ENCODE data around the gene MCM6. TPM values are rescaled to one million over a fixed set of nuclear protein-coding genes. Genes with fewer than 3 reads are reported as not detected.
"Not testable (repeated sequence)": the region's sequence is repeated elsewhere in the genome, so short reads cannot be mapped to it uniquely, and the experiment has no call there.

MCM6 gene
- total RNA-seq, 2 donors from 2014 or later, result 3.2 to 4.4 TPM

DNA sequence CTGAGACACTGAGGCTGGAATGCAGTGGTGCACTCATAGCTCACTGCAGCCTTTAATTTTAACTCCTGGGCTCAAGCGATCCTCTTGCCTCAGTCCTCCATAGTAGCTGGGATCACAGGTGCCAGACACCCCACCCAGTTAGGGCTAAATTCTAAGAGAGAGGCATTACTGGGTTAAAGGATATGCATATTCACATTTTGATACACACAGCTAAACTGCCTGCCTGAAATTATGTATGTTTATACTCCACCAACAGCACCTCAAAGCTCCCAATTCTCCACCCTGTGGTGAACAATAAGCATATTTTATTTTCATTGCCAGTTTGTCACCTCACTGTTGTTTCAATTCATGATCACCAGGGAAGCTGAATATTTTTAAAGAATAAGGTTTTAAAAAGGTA, 18.7 kb upstream of the MCM6 start:
- H3K27ac ChIP-seq, result no peak overlapping the region
- H3K4me1 ChIP-seq, result peaks cover 0 to 5% of the 10 kb centered on the region in 2 donors
- no peak for DNase-seq (ENCODE audit: low spot score)
- no peak overlapping the region for H3K4me3 ChIP-seq
- no peaks in the 10 kb centered on the region for H3K36me3 ChIP-seq
- TF ChIP-seq CTCF (IDR thresholded peaks at IDR 0.05), result no peak
- H3K9me3 ChIP-seq, result no peaks in the 10 kb centered on the region
- H3K27me3 ChIP-seq, result no peaks in the 10 kb centered on the region

DNA sequence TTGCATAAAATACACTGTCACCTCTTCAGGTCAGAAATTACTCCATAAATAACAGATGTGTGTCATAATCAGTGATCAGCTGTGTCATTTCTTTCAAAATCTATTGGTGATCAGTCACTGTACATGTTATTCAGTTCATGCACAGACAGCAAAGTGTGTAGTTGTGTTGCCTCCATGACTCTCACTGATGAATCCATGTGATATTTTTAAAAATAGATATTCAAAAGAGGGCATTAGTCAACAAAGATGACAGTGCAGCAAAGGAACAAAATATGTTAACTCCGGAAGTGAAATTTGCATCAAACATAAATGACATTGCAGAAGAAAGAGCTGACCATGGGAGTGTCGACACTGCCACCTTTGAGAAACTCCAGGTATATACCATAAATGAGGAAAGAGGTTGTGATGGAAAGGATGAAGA, 17.1 kb upstream of the MCM6 start:
- no peaks in the 10 kb centered on the region for H3K27me3 ChIP-seq
- peaks cover 0 to 8% of the 10 kb centered on the region in 2 donors for H3K4me1 ChIP-seq
- TF ChIP-seq CTCF (IDR thresholded peaks at IDR 0.05), result no peak
- no peaks in the 10 kb centered on the region for H3K9me3 ChIP-seq
- H3K27ac ChIP-seq, result no peak overlapping the region
- H3K4me3 ChIP-seq, result no peak overlapping the region
- no peak for DNase-seq (ENCODE audit: low spot score)
- no peaks in the 10 kb centered on the region for H3K36me3 ChIP-seq

- Histone ChIP-seq H3K9me3 (no peaks in the 10 kb centered on the region), H3K27me3 (no peaks in the 10 kb centered on the region), H3K27ac (no peak overlapping the region), H3K4me1 (peaks cover 0 to 8% of the 10 kb centered on the region in 2 donors), H3K36me3 (no peaks in the 10 kb centered on the region), H3K4me3 (no peak overlapping the region)
- TF ChIP-seq CTCF (IDR thresholded peaks at IDR 0.05), result no peak
- DNase-seq (ENCODE audit: low spot score), result no peak
Observed at GRCh38 chr2:135890835-135891234, 14.6 kb upstream of the MCM6 start.

GRCh38 chr2:135890149-135890548, 13.9 kb upstream of the MCM6 start:
- Histone ChIP-seq H3K36me3 (no peaks in the 10 kb centered on the region), H3K9me3 (no peaks in the 10 kb centered on the region), H3K4me1 (peaks cover 0 to 8% of the 10 kb centered on the region in 2 donors), H3K4me3 (no peak overlapping the region), H3K27me3 (no peaks in the 10 kb centered on the region), H3K27ac (no peak overlapping the region)
- no peak for TF ChIP-seq CTCF (IDR thresholded peaks at IDR 0.05)
- no peak for DNase-seq (ENCODE audit: low spot score)

DNA sequence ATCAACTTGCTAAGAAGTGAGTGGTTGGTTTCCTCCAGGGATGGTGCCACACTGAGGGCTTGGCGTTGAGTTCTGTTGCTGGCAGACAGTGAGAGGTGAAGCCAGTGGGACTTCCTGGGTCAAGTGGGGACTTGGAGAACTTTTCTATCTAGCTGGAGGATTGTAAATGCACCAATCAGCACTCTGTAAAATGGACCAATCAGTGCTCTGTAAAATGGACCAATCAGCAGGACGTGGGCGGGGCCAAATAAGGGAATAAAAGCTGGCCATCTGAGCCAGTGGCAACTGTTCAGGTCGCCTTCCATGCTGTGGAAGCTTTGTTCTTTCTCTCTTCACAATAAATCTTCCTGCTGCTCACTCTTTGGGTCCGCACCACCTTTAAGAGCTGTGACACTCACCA, 12.3 kb upstream of the MCM6 start:
- not testable (repeated sequence) for DNase-seq (ENCODE audit: low spot score); H3K4me1 ChIP-seq; H3K36me3 ChIP-seq; H3K9me3 ChIP-seq; H3K27ac ChIP-seq; H3K27me3 ChIP-seq; H3K4me3 ChIP-seq

- Histone ChIP-seq H3K4me3 (no peak overlapping the region), H3K36me3 (no peaks in the 10 kb centered on the region), H3K27ac (no peak overlapping the region), H3K9me3 (no peaks in the 10 kb centered on the region), H3K27me3 (no peaks in the 10 kb centered on the region), H3K4me1 (peaks cover 0 to 8% of the 10 kb centered on the region in 2 donors)
- DNase-seq (ENCODE audit: low spot score), result no peak
- no peak for TF ChIP-seq CTCF (IDR thresholded peaks at IDR 0.05)
Observed at GRCh38 chr2:135885709-135886108, 9.5 kb upstream of the MCM6 start.
